ENCODE measurements around the gene TMEM258. TPM values are rescaled to one million over a fixed set of nuclear protein-coding genes. Genes with fewer than 3 reads are reported as not detected.

Gene TMEM258
- polyA plus RNA-seq (ENCODE audit: insufficient read length in 10 of 10): 100 to 1,000 TPM; 123 to 167 (median 137) TPM
- long read RNA-seq, donor 1, transcript TMEM258-204 (4 exons, 575 nt): major isoform, 138 of 189 reads
- long read RNA-seq, donor 1, partial matches to known transcripts: 48 of 189 reads
- long read RNA-seq, donor 1, other reads (novel, unspliced or antisense): 0 of 189 reads
- long read RNA-seq, donor 2, transcript TMEM258-204 (4 exons, 575 nt): major isoform, 139 of 170 reads
- long read RNA-seq, donor 2, partial matches to known transcripts: 29 of 170 reads
- long read RNA-seq, donor 2, other reads (novel, unspliced or antisense): 0 of 170 reads
- long read RNA-seq, donor 3, partial matches to known transcripts: 0 of 1 reads
- long read RNA-seq, donor 3, other reads (novel, unspliced or antisense): 0 of 1 reads
- long read RNA-seq, donor 4, transcript TMEM258-204 (4 exons, 575 nt): major isoform, 114 of 134 reads
- long read RNA-seq, donor 4, partial matches to known transcripts: 19 of 134 reads
- long read RNA-seq, donor 4, other reads (novel, unspliced or antisense): 0 of 134 reads
- long read RNA-seq, donor 5, transcript TMEM258-204 (4 exons, 575 nt): major isoform, 205 of 250 reads
- long read RNA-seq, donor 5, partial matches to known transcripts: 45 of 250 reads
- long read RNA-seq, donor 5, other reads (novel, unspliced or antisense): 0 of 250 reads
- long read RNA-seq, donor 6, transcript TMEM258-204 (4 exons, 575 nt): major isoform, 146 of 197 reads
- long read RNA-seq, donor 6, partial matches to known transcripts: 48 of 197 reads
- long read RNA-seq, donor 6, other reads (novel, unspliced or antisense): 0 of 197 reads
- long read RNA-seq, donor 7, transcript TMEM258-204 (4 exons, 575 nt): major isoform, 102 of 144 reads
- long read RNA-seq, donor 7, partial matches to known transcripts: 40 of 144 reads
- long read RNA-seq, donor 7, other reads (novel, unspliced or antisense): 0 of 144 reads
- long read RNA-seq, donor 8, transcript TMEM258-204 (4 exons, 575 nt): major isoform, 96 of 127 reads
- long read RNA-seq, donor 8, partial matches to known transcripts: 30 of 127 reads
- long read RNA-seq, donor 8, other reads (novel, unspliced or antisense): 0 of 127 reads
- long read RNA-seq, donor 9, transcript TMEM258-204 (4 exons, 575 nt): major isoform, 24 of 24 reads
- long read RNA-seq, donor 9, partial matches to known transcripts: 0 of 24 reads
- long read RNA-seq, donor 9, other reads (novel, unspliced or antisense): 0 of 24 reads

- peak; percentile 92 to 99 (median 94) for DNase-seq
These were observed at the start of gene TMEM258, which contains the start of gene FEN1 for GRCh38 chr11:61792310-61793082. TSS of gene TMEM258 (minus strand) at chr11:61792599. CDS start at chr11:61792558, 41 bp downstream. TSS of gene FEN1 (plus strand) at chr11:61792911. CDS start at chr11:61795362, 2,451 bp downstream.

GRCh38 chr11:61841636-61842527, 49.5 kb upstream of the TMEM258 start:
- no peak for DNase-seq

DNA sequence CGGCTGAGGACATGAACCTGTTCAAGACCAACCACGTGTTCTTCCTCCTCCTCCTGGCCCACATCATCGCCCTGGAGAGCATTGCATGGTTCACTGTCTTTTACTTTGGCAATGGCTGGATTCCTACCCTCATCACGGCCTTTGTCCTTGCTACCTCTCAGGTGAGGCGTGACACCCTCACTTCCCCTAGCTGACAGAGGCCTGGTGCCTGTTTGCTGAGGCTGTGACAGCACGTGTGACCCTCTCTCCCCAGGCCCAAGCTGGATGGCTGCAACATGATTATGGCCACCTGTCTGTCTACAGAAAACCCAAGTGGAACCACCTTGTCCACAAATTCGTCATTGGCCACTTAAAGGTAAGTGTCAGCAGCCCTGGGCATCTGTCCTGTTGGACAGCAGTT, 48.0 kb upstream of the TMEM258 start:
- DNase-seq: no peak

DNA sequence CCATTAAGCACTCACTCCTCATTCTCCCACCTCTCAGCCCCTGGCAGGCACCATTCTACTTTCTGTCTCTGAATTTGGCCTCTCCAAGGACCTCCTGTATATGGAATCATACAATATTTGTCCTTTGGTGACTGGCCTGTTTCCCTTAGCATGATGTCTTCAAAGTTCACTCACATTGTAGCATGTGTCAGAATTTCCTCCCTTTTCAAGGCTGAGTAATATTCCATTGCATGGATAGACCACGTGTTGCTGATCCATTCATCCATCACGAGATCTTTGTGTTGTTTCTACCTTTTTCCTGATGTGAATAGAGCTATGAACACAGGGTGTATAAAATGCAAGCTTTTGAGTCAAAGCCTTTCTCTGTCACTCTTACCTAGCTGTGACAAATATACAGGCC, 47.3 kb upstream of the TMEM258 start:
- DNase-seq: no peak

GRCh38 chr11:61838921-61839320, 46.5 kb upstream of the TMEM258 start:
- DNase-seq: no peak

DNA sequence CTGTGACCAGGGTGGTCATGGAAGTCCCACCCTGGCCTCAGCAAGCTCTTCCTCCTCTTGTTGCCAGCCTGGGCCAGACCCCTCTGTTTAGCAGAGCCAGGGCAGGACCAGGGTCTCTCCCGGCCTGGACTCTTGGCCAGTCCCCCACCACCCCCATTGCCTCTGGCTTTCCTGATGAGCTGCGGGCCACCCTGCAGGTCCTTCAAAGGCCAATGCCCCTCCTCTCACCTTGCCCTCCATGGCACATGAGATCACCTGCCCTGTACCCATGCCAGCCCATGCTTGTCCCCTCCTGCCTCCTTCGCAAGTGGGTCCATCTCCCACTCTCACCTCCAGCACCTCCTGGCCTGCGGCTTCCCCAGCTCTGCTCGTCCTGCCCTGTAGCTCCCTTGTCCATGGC, 46.1 kb upstream of the TMEM258 start:
- no peak for DNase-seq

DNA sequence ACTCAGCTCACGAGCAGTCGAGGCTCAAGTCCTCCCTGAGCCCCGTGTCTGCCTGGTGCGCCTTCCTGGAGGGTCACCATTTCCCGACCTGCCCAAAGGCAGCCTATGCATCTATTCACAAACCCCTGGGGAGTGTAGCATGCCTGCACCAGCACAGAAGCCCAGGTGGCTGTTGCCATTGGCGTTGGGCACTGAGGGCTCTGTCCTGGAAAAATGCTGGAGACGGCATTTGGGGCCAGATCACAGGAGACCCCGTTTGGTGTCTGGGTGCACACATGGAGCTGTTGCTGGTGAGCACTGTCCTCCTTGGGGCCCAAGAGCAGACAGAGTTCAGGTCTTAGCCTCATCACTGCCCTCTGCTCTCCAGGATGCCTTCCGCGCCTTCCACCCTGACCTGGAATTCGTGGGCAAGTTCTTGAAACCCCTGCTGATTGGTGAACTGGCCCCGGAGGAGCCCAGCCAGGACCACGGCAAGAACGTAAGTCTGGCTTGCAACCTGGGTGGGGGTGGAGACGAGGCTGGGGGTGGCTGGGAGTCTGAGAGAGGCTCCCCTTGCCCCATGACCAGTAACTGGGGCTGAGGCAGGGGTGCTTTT, 45.1 kb upstream of the TMEM258 start:
- DNase-seq: no peak

GRCh38 chr11:61836193-61836592, 43.8 kb upstream of the TMEM258 start:
- no peak for DNase-seq

- DNase-seq: peak in 2 of 3 donors; percentile 72 to 87
These were observed 42.1 kb upstream of the TMEM258 start for GRCh38 chr11:61834278-61835048.

GRCh38 chr11:61833926-61834277, 41.5 kb upstream of the TMEM258 start:
- peak in 1 of 3 donors; percentile 41 for DNase-seq

- no peak for DNase-seq
These were observed 41.1 kb upstream of the TMEM258 start for GRCh38 chr11:61833471-61833870.

GRCh38 chr11:61832754-61833153, 40.4 kb upstream of the TMEM258 start:
- DNase-seq: no peak

- no peak for DNase-seq
These were observed 39.8 kb upstream of the TMEM258 start for GRCh38 chr11:61832207-61832606.

GRCh38 chr11:61830237-61831105, 38.1 kb upstream of the TMEM258 start:
- DNase-seq: peak in 2 of 3 donors; percentile 51 to 77

GRCh38 chr11:61829806-61830205, 37.4 kb upstream of the TMEM258 start:
- no peak for DNase-seq

GRCh38 chr11:61828629-61829407, 36.4 kb upstream of the TMEM258 start:
- peak in 2 of 3 donors; percentile 49 to 83 for DNase-seq

DNA sequence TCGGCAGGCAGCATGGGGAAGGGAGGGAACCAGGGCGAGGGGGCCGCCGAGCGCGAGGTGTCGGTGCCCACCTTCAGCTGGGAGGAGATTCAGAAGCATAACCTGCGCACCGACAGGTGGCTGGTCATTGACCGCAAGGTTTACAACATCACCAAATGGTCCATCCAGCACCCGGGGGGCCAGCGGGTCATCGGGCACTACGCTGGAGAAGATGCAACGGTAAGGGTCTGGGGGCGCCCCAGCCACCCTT, 35.9 kb upstream of the TMEM258 start:
- DNase-seq: no peak
